Stomach (tissue), 9 donors: ENCODE data around the gene TMEM254. TPM values are rescaled to one million over a fixed set of nuclear protein-coding genes. Genes with fewer than 3 reads are reported as not detected.
"Not testable (repeated sequence)": the region's sequence is repeated elsewhere in the genome, so short reads cannot be mapped to it uniquely, and the experiment has no call there.

Source experiments
- DNase-seq, 2 donors: peaks; one replicate each; pipeline versions ENCODE4 v3.0.0 to v3.0.0-alpha.2; 2013 to 2019
- H3K27ac ChIP-seq, 5 donors: fragments of 200-600 bp in 4 of 5; sonication (generic) in 4 of 5; one replicate each; pipeline ENCODE4 v1.5.1; 2013 to 2019; ENCODE audit warnings: mild to moderate bottlenecking in 1 of 5, moderate library complexity in 1 of 5
- H3K27me3 ChIP-seq, 3 donors: fragments of 200-600 bp; sonication (generic); one replicate each; pipeline ENCODE4 v1.5.1; 2017 to 2019; ENCODE audit warnings: mixed run types in 1 of 3
- H3K36me3 ChIP-seq, 4 donors: fragments of 200-600 bp; sonication (generic); 1 replicate in 3 of 4; 2 replicates in 1 of 4; pipeline ENCODE4 v1.5.1; 2016 to 2019
- H3K4me1 ChIP-seq, 4 donors: fragments of 200-600 bp; sonication (generic); one replicate each; pipeline ENCODE4 v1.5.1; 2016 to 2019
- H3K4me3 ChIP-seq, 4 donors: fragments of 200-600 bp; sonication (generic) in 3 of 4; one replicate each; pipeline ENCODE4 v1.5.1; 2016 to 2019; ENCODE audit warnings: mild to moderate bottlenecking in 1 of 4
- H3K9me3 ChIP-seq, 4 donors: fragments of 200-600 bp; sonication (generic); one replicate each; pipeline ENCODE4 v1.5.1; 2016 to 2019
- EP300 ChIP-seq: sonication (generic); formaldehyde crosslinking; IDR thresholded peaks from one replicate; pipeline ENCODE4 v1.6.1; 2017; ENCODE audit warnings: antibody characterized with exemption
- POLR2A ChIP-seq, 4 donors: fragments of 450-650 bp; IDR thresholded peaks; one replicate each; pipeline ENCODE4 v1.6.1; 2016; ENCODE audit warnings: antibody characterized with exemption in 4 of 4, control low read depth in 2 of 4, mild to moderate bottlenecking in 1 of 4, moderate library complexity in 1 of 4
- POLR2AphosphoS5 ChIP-seq, 3 donors: sonication (generic); formaldehyde crosslinking; IDR thresholded peaks; one replicate each; pipeline ENCODE4 v1.6.1; 2016; ENCODE audit warnings: antibody characterized with exemption in 3 of 3
- WGBS, 5 donors: extraction: QIAGEN DNeasy Blood & Tissue Kit in 3 of 5; methylation state at CpG; one replicate each; pipeline versions ENCODE4 v1.1.5 to v1.1.7; 2013 to 2018; 5-methylcytosine and 5-hydroxymethylcytosine counted together
- intact Hi-C: fragments of 100-400 bp; cut with DNase I; formaldehyde crosslinking; loops from one replicate; pipeline ENCODE4 v1.15.1; 2023; ENCODE audit warnings: low total_unique reads
- polyA plus RNA-seq, 3 donors: library from polyadenylated mRNA; stranded (reverse); fragments of 200-250 nt; gene quantifications; one replicate each; pipeline ENCODE4 v1.2.3, GENCODE V29; 2013
- total RNA-seq, 5 donors: library from RNA; depleted of rRNA; stranded (reverse); fragments of >200 nt; gene quantifications; one replicate each; pipeline versions ENCODE4 v1.1.0 to v1.2.3, GENCODE V29; 2014 to 2016
- TF ChIP-seq, protein P1 (sequence below), 7 experiments: fragments of 450-650 bp in 4 of 7; fragments of 200-600 bp in 3 of 7; sonication (generic) in 3 of 7; IDR thresholded peaks; one replicate each; pipeline ENCODE4 v1.5.1; 2016 to 2019; ENCODE audit warnings: antibody characterized with exemption in 7 of 7, control low read depth in 2 of 7, mild to moderate bottlenecking in 1 of 7
- donor health status: healthy with polysubstance abuse.
- donor health status: Bipolar disorder and iron deficiency.
- donor health status: healthy.

The TMEM254 gene
- total and polyA plus RNA-seq, 8 donors = 1.2 to 21.6 (median 11.8) TPM

DNA sequence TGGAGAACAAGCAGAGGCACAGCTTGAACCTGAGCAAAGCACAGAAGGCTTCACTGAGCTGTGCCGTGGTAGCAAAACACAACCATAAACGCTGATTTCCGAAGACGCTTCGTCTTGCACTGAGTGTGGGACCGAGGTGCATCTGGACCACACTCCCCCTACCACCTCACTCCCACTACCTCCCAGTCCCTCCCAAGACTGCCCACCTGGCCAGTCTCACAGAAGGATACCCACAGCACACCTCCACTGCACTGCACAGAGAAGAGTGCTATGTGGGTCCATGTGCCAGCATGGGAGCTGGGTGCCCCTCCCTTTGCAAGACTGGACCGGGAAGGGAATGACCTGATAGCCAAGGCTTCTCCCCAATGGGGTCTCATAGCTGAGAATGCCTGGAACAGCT lies 40.2 kb upstream of the TMEM254 start:
- H3K9me3 ChIP-seq, H3K36me3 ChIP-seq, H3K27ac ChIP-seq, H3K4me1 ChIP-seq, H3K4me3 ChIP-seq, H3K27me3 ChIP-seq, intact Hi-C loops, DNase-seq: not testable (repeated sequence)
- 79 to 93% (median 82%) methylated on average over 1 of the region's 7 CpGs; no CpG with 5 or more reads in 2 of the 5 donors for WGBS, 5 donors

DNA sequence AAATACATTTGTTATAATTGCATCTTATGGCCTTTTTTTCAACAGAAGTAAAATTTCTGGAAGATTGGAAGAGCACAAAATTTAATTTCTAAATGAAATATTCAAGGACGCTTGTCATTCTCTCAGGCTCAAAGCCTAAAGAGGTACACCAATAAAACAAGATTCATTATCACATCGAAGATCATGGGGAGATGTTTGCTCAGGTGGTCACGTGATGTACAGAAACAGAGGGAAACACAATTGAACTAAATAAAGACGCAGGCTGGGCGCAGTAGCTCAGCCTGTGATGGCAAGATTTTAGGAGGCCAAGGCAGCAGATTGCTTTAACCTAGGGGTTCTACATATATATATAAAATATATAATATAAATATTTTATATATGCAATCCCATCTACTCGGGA lies 37.3 kb upstream of the TMEM254 start:
- Histone ChIP-seq H3K36me3 (no peaks in the 10 kb centered on the region), H3K4me3 (no peak overlapping the region), H3K27me3 (no peaks in the 10 kb centered on the region), H3K27ac (no peak overlapping the region), H3K4me1 (no peaks in the 10 kb centered on the region), H3K9me3 (no peaks in the 10 kb centered on the region)
- 55 to 78% (median 59%) methylated on average over 6 of the region's 6 CpGs for WGBS, 5 donors
- intact Hi-C loops = no loop called here
- no peak for DNase-seq
- TF ChIP-seq EP300 (no peak), POLR2AphosphoS5 (IDR thresholded peaks at IDR 0.05) (no peak)
- TF ChIP-seq, protein P1, sequence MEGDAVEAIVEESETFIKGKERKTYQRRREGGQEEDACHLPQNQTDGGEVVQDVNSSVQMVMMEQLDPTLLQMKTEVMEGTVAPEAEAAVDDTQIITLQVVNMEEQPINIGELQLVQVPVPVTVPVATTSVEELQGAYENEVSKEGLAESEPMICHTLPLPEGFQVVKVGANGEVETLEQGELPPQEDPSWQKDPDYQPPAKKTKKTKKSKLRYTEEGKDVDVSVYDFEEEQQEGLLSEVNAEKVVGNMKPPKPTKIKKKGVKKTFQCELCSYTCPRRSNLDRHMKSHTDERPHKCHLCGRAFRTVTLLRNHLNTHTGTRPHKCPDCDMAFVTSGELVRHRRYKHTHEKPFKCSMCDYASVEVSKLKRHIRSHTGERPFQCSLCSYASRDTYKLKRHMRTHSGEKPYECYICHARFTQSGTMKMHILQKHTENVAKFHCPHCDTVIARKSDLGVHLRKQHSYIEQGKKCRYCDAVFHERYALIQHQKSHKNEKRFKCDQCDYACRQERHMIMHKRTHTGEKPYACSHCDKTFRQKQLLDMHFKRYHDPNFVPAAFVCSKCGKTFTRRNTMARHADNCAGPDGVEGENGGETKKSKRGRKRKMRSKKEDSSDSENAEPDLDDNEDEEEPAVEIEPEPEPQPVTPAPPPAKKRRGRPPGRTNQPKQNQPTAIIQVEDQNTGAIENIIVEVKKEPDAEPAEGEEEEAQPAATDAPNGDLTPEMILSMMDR (IDR thresholded peaks at IDR 0.05) = no peak

DNA sequence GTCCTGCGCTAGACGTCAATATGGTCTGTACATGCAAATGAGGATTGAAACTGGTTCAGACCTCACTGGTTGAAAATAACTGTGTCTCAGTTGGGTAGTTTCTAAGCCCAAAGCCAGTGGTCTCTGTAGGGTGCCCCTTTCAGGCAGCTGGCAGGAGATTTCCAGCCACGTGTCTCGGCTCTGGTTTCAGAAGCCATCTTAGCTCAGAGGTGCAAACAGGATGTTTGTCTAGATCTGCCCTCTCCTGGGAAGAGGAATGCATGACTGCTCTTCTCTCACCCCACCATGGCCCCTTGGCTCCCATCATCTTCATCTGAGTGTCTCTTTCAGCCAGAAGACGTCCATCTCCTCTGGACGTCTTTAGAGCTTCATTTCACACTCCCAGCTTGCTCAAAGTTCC lies 33.5 kb upstream of the TMEM254 start:
- 78 to 91% (median 85%) methylated on average over 4 to 6 of the region's 6 CpGs for WGBS, 5 donors
- H3K36me3 ChIP-seq, intact Hi-C loops, H3K9me3 ChIP-seq, DNase-seq, H3K27me3 ChIP-seq, H3K27ac ChIP-seq, H3K4me1 ChIP-seq, H3K4me3 ChIP-seq: not testable (repeated sequence)

DNA sequence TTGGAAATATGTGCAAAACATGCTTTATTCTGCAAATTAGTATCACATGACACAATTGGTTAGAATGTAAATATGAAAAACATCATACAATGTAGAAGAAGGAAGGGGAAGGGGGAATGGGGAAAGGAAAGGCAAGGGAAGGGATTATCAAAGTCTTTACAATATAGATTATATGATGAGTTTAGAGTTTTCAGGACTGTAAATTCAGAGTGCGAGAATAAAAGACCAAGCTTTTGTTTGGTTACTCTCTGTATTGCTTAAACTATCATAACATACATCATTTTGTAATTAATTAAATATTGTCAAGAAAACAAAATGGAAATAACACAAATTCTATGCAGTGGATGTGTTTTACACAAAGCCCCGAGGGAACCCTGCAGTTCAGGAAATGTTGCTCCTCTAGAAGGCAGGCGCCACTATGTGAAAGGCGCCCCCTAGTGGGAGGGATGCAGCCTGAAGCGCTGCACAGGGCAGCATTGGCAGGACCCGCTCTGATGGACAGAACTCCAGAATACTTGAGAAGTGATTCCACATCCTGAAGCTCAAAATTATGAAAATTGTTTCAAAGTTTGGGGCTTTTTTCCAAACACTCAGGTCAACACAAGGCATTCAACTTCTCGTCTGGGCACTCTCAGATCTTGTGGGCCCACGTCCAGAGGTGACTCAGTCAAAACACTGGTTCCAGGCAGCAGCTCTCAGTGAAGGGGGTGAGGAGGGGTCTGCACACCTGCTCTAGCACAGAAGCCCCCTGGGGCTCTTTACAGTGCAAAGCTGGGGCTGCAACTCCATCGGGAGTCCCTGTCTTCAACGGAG lies 31.6 kb upstream of the TMEM254 start:
- H3K27ac ChIP-seq = no peak overlapping the region
- DNase-seq = peak; percentile 82 to 88
- WGBS, 5 donors = 17 to 34% (median 31%) methylated on average over 6 to 10 of the region's 10 CpGs
- no peaks in the 10 kb centered on the region for H3K9me3 ChIP-seq
- no peak for TF ChIP-seq POLR2A (IDR thresholded peaks at IDR 0.05)
- TF ChIP-seq, protein P1 (IDR thresholded peaks at IDR 0.05) = peak in 5 of 7 experiments; percentile 58 to 87 (median 80)
- no peak overlapping the region for H3K4me3 ChIP-seq
- no peaks in the 10 kb centered on the region for H3K4me1 ChIP-seq
- no peaks in the 10 kb centered on the region for H3K36me3 ChIP-seq
- H3K27me3 ChIP-seq = no peaks in the 10 kb centered on the region
- intact Hi-C loops = no loop called here

DNA sequence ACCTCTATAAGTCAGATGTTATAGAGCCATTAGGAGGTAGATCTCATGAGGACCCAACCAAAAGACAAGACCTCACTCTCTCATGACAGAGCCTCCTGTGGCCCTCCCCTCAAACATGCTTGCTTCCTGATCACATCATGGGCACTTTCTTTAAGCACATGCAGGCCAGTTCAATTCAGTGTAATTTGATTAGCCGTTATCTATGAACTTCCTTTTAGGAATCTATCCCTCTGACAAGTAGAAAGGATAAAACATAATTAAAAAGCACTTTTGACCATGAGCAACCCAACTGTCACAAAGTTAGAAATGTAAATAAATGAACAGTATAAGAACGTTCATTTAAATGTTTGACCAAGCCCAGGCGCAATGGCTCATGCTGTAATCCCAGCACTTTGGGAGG lies 27.7 kb upstream of the TMEM254 start:
- 79 to 86% (median 81%) methylated on average over 3 of the region's 3 CpGs for WGBS, 5 donors
- no peaks in the 10 kb centered on the region for H3K36me3 ChIP-seq
- no peak for DNase-seq
- H3K4me1 ChIP-seq = no peaks in the 10 kb centered on the region
- no peak overlapping the region for H3K27ac ChIP-seq
- no peaks in the 10 kb centered on the region for H3K9me3 ChIP-seq
- H3K27me3 ChIP-seq = no peaks in the 10 kb centered on the region
- intact Hi-C loops = no loop called here
- no peak overlapping the region for H3K4me3 ChIP-seq
- TF ChIP-seq POLR2AphosphoS5 (IDR thresholded peaks at IDR 0.05) = no peak

DNA sequence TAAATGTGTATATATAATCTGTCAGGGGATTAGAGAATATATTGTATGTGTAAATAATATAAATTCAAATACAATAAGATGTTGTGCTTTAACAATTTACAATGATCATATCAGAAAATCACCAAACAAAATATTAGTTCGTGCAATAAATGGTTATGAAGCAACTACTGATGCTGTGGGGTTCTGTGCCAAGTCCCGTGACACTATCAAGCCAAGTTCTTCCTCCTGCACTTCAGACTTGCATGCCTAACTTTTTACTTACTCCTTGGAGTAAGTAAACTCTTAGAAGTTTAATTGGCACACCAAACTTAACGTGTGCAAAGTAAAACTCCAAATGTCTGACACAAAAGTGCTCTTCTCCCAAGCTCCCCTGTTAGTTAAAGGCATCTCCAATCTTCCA lies 26.5 kb upstream of the TMEM254 start:
- no peak for TF ChIP-seq EP300
- TF ChIP-seq POLR2A (IDR thresholded peaks at IDR 0.05) = no peak
- H3K27me3 ChIP-seq = no peaks in the 10 kb centered on the region
- H3K36me3 ChIP-seq = no peaks in the 10 kb centered on the region
- no peak overlapping the region for H3K27ac ChIP-seq
- no peaks in the 10 kb centered on the region for H3K9me3 ChIP-seq
- H3K4me1 ChIP-seq = no peaks in the 10 kb centered on the region
- intact Hi-C loops = no loop called here
- no peak for DNase-seq
- 51 to 62% (median 53%) methylated on average over 3 of the region's 3 CpGs for WGBS, 5 donors
- H3K4me3 ChIP-seq = no peak overlapping the region
